Measurements from ENCODE around the gene CCDC187.

DNA sequence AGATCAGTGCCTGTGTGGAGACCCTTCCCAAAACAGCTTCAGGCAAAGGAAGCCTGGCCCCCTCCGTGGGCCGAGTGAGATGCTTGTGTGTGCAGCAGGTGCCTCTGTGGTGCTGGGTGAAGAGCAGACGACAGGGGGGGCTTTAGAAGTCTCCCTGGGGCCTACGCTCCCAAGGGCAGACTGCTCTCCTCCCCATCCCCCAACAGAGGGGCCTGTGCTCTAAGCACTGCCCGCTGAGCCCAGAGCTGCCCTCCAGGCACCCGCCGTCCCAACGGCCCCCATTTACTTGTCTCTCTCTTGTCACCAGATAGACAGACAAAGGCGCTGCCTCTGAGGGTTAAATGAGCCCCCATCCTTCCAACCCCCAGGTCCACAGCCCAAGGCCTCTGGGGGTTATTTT, 96.3 kb downstream of the CCDC187 start:
- TF ChIP-seq, protein P1, sequence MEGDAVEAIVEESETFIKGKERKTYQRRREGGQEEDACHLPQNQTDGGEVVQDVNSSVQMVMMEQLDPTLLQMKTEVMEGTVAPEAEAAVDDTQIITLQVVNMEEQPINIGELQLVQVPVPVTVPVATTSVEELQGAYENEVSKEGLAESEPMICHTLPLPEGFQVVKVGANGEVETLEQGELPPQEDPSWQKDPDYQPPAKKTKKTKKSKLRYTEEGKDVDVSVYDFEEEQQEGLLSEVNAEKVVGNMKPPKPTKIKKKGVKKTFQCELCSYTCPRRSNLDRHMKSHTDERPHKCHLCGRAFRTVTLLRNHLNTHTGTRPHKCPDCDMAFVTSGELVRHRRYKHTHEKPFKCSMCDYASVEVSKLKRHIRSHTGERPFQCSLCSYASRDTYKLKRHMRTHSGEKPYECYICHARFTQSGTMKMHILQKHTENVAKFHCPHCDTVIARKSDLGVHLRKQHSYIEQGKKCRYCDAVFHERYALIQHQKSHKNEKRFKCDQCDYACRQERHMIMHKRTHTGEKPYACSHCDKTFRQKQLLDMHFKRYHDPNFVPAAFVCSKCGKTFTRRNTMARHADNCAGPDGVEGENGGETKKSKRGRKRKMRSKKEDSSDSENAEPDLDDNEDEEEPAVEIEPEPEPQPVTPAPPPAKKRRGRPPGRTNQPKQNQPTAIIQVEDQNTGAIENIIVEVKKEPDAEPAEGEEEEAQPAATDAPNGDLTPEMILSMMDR (IDR thresholded peaks at IDR 0.05; ENCODE audit: borderline replicate concordance, extremely low read depth, low read length, poor library complexity, severe bottlenecking), result no peak
- no peak for TF ChIP-seq EZH2 (IDR thresholded peaks at IDR 0.05; ENCODE audit: borderline replicate concordance, low read depth, low read length, severe bottlenecking)
